Activated naive CD8-positive, alpha-beta T cell treated with anti-CD3 and anti-CD28 coated beads, Interleukin-2, amount 50 U/mL, for 16 hours (primary cell): ENCODE data around the gene FABP3.
"Not testable (repeated sequence)": the region's sequence is repeated elsewhere in the genome, so short reads cannot be mapped to it uniquely, and the experiment has no call there.

Experiments
- DNase-seq: peaks from one replicate; pipeline ENCODE4 v3.0.0-alpha.2; 2020; ENCODE audit warnings: low read depth, low spot score

Gene FABP3

GRCh38 chr1:31398246-31398645 is 25.4 kb upstream of the FABP3 start:
- no peak for DNase-seq

- no peak for DNase-seq
Observed at GRCh38 chr1:31397360-31398095, 24.7 kb upstream of the FABP3 start.

- no peak for DNase-seq
Observed at GRCh38 chr1:31396633-31397351, 23.9 kb upstream of the FABP3 start.

DNA sequence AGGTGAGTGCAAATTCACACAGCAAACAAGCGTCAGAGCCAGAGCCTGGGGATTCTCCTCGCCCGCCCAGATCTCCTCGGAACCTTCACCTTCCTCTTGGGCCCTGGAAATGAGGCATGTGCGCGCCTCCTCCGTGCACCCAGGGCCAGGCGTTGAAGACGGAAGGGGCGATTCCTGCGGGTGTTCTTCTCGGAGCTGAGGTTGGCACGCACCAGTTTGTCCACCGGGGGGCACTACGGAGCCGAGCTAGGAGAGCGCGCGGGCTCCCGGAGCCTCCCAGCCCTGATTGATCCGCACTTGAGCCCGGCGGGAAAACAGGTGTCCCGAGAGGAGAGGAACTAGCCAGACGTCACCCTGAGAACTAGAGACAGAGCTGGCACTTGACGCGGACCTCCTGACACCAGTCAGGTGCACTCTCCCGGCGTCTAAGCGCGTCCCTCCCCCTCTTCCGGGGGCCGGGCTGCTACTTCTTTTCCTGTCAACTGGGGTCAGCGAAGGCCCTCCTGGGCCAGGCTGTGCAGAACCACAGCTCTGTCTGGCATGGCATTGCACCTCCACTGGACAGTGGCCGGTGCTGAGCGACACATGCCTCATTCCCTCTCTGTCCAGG is 21.8 kb upstream of the FABP3 start:
- DNase-seq, result peak; percentile 70

GRCh38 chr1:31393463-31393862 is 20.6 kb upstream of the FABP3 start:
- no peak for DNase-seq

GRCh38 chr1:31390071-31390470 is 17.2 kb upstream of the FABP3 start:
- no peak for DNase-seq

- DNase-seq, result no peak
Observed at GRCh38 chr1:31389616-31390015, 16.7 kb upstream of the FABP3 start.

DNA sequence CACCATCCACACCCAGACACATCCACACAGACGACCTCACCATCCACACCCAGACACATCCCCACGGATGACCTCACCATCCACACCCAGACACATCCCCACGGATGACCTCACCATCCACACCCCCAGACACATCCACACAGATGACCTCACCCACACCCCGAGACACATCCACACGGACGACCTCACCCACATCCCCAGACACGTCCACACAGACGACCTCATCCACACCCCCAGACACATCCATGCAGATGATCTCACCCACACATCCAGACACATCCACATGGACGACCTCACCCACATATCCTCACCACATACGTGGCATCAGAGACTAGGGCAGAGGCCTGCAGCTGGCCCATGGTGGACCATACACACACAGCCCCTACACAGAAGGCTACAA is 14.7 kb upstream of the FABP3 start:
- DNase-seq, result no peak

DNA sequence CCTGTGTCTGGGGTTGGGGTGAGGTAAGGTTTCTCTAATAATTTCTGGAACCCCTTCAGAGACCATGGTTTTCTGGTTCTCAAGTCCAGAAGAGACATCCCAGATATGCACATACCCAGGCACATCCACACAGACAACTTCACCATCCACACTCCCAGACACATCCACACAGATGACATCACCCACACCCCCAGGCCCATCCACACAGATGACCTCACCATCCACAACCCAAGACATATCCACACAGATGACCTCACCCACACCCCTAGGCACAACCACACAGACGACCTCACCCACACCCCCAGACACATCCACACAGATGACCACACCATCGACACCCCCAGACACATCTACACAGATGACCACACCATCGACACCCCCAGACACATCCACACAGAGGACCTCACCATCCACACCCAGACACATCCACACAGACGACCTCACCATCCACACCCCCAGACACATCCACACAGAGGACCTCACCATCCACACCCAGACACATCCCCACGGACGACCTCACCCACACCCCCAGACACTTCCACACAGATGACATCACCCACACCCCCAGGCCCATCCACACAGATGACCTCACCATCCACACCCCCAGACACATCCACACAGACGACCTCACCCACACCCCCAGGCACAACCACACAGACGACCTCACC is 13.8 kb upstream of the FABP3 start:
- not testable (repeated sequence) for DNase-seq

DNA sequence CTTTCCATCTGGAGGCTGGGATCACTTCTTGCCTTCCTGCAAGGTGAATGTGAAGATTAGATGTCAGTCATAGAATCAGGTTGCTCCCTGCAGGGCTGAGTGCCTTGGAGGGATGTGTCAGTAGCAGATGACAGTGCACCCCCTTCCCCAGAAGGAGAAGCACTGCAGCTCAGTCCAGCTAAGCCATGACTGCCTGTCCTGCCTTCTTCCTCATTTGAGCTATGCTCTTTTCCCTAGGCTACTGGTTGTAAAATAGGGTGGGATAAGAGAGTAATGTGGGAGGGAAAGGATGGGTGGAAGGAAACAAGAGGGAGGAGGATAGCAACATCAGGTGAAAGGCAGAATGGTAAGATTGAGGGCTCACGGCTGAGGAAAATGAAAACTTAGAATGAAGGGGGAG is 11.1 kb upstream of the FABP3 start:
- no peak for DNase-seq

DNA sequence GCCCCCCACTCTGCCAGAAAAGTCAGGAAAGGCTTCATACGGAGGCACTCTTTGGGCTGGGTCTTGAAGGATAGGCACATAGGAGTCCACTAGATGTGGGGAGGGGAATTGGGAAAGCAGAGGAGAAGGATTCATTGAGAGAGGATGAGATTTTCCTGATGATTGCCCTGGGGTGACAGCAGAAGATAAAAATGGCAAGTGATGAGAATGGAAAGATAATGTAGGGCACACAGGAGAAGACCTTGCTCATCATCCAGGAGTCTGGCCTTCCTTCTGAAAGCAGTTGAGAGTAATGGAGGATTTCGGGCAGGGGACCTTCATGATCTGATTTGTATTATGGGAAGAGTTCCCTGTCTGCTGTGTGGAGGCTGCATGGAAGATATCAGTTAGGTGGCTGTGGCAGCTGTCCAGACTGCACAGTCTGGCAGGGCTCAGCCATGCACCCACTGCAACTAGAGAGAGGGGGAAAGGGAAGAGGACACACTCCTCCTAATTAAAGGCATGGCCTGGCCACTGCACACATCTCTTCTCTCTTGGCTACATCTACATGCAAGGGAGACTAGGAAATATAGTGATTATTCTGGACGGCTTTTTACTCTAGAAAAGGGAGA is 9.6 kb upstream of the FABP3 start:
- DNase-seq, result no peak

- no peak for DNase-seq
Observed at GRCh38 chr1:31381394-31382294, 8.8 kb upstream of the FABP3 start.

- DNase-seq, result no peak
Observed at GRCh38 chr1:31380181-31380580, 7.3 kb upstream of the FABP3 start.

- DNase-seq, result no peak
Observed at GRCh38 chr1:31378001-31378400, 5.1 kb upstream of the FABP3 start.

DNA sequence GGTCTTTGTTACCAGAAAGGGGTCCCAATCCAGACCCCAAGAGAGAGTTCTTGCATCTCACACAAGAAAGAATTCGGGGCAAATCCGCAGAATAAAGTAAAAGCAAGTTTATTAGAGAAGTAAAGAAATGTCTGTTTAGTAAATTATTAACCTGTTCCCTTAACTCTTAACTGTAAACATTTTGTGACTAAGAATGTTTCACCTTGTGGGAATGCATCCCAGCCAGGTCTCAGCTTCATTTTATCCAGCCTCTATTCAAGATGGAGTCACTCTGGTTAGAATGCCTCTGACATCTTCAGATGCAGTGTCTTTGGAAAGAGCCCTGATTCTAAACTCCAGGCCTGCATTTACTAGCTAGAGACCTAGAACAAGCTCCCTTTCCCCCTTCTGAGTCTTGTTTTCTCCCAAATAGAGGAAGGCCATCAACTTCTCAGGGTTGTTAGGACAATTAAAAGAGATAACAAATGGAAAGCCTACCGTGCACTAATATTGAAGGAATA is 4.5 kb upstream of the FABP3 start:
- DNase-seq, result no peak

DNA sequence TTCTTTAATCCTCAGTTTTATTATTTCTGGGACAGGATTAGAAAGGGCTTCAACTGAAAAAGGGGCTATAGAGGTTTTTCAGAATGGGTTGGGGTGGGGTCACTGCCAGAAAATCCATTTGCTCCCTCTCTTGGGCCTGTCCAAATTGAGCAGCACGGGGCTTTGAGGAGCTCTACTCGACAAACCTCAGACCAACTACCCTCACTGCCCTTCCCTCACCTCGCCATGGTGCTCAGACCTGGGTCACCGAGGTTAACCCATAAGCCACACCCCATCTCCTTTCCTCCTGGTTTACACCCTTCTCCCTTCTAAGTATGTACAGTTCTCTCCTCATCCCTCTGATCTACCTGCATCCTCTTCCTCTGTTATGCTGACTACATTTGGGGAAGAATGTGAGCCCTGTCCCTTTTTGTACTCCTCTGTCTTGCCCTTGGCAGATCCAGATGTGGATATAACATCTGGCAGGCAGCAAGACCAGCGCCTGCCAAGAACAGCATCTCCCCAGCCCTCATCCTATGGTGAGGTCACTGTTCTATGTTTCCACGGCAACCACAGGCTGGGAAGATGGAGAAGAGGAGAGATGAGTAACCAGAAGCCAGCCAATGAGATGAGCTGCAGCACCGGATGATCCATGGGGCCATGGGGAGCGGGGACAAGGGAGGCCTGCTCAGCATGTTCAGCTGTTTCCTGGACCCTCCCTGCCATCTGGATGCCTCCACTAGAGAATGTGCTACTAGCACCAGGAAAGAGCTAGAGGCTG is 3.7 kb upstream of the FABP3 start:
- DNase-seq, result no peak

GRCh38 chr1:31374511-31375196 is 1.8 kb upstream of the FABP3 start:
- DNase-seq, result no peak

GRCh38 chr1:31373897-31374486 is 1.1 kb upstream of the FABP3 start:
- DNase-seq, result no peak

GRCh38 chr1:31372751-31373055 is 173 bp downstream of the FABP3 start:
- DNase-seq, result no peak
